HG03565 (cell line): Measurements from ENCODE around the gene NTSR1.

Experiments used
- ATAC-seq: cut with Tn5 transposase; IDR thresholded peaks from one replicate; pipeline ENCODE4 v1.9.1; 2021; ENCODE audit warnings: mild to moderate bottlenecking, moderate library complexity; ENCODE audit not compliant: unreplicated experiment

Gene NTSR1

DNA sequence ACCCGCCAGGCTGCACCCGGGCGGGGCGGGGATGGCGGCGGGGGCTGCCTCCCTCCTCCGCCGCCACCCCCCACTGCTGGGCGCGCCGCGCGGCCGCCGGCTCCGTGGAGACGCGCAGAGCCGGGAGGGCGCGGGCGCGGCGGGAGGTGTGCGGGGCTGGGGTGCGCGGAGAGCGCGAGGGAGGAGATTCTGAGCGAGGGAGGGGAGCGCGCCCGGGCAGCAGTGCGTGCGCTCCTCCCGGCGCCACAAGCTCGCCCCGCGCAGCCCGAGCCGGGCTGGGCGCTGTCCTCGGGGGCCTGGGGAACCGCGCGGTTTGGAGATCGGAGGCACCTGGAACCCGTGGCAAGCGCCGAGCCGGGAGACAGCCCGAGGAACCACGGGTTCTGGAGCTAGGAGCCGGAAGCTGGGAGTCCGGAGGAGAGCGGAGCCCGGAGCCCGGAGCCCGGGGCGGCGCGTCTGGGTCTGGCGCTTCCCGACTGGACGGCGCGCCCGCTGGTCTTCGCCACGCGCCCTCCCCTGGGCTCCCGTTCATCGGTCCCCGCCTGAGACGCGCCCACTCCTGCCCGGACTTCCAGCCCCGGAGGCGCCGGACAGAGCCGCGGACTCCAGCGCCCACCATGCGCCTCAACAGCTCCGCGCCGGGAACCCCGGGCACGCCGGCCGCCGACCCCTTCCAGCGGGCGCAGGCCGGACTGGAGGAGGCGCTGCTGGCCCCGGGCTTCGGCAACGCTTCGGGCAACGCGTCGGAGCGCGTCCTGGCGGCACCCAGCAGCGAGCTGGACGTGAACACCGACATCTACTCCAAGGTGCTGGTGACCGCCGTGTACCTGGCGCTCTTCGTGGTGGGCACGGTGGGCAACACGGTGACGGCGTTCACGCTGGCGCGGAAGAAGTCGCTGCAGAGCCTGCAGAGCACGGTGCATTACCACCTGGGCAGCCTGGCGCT lies at the start of gene NTSR1:
Gene NTSR1, plus strand, starts transcription at position 246 of the 946 bp plus-strand sequence. Its CDS starts 372 bp downstream, at position 618.
- ATAC-seq, result no peak

DNA sequence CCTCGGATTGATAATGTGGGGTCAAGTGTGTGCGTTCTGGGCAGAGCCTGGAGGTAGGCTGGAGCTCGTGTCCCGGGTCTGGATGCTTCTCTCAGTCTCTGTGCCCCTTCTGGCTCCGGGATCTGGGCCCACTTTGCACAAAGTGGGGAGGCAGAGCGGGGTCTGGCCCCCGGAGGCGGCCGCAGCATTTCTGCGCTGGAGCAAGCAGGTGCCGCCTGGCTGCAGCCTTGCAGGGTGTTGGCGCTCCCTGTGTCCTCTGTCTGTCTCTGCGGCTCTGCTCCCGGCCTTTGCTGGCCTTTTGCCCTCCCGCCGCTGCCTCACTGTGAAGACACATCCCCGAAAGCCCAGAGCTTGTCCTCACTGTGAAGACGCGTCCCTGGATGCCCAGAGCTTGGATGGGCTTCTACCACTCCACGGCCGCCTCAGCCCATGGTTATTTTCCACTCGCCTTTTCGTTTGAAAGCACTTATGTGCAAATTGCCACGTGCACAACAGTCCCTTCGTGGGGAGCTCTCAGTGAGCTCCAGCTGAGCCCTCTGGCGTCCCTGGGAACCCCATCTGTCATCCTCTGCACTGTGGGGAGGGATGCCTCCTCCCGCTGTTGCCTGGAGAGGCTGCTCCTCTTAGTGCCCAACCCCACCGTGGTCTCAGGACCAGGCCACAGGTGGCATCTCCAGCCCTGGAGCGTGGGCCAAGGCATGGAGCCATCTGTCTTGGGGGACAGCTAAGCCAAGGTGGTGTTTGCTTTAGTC lies 49.0 kb upstream of the NTSR1 start:
- no peak for ATAC-seq

DNA sequence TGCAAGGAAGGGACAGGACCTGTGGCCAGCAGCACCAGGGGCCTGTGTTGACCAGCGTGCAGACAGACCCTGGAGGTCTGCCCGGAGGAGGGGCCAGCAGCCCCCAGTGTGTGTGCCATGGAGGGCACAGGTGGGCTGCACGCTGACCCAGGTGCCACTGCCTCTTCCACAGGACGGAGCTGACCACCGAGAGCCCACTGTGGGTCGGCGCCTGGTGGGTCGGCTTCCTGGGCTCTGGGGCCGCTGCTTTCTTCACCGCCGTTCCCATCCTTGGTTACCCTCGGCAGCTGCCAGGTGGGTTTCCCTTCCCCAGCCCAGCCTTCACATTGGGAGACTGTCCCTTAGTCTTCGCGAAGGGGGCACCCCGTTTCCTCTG lies 48.4 kb upstream of the NTSR1 start:
- no peak for ATAC-seq

DNA sequence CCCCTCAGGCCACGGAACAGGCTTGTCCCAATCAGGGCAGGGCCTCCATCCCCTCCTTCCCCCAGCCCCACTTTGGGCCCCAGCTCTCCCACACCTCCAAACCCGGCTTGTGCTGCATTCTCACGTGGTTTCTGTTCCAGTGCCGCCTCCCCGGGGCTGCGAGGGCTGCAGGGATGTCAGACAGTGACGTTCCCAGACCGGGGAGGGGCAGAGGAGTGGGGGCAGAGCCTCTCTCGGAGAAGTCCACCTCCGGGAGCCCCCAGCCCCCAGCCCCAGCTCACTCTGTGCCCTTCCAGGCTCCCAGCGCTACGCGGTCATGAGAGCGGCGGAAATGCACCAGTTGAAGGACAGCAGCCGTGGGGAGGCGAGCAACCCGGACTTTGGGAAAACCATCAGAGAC lies 47.9 kb upstream of the NTSR1 start:
- no peak for ATAC-seq

DNA sequence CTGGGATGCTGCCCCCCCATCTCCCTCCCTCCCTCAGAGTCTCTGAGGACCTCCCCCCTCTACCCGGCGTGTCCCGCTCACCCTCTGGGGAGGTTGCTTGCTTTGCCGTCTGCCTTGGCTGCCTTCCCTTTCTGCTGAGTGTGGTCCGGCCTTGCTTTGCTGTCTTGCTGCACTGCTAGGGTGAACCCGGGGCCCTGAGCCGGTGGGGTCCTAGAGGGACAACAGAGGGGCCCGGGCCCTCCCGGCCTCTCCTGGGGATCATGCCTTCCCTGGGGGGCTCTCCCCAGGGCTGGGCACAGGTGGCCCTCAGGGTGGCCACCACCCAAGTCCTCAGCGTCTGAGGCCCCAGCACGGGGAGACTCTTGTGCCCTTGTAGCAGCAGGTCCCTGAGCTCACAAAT lies 47.0 kb upstream of the NTSR1 start:
- ATAC-seq, result no peak

DNA sequence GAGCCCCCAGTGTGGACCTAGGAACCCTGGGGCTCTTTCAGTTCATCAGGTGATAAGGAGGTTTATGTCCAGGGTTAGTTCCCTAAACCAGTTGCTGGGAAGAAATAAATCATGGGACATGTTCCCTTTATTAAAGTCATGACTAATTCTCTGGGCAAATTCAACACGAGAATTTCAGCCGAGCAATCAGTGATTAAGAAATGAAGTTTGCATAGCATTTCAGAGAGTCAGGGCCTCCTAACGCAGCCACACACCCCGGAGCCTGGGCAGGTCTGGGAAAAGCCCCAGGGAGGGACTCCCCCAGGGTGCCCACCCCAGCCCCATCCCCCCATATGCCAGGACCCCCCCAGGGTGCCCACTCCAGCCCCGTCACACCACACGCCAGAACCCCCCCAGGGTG lies 46.2 kb upstream of the NTSR1 start:
- ATAC-seq, result no peak

DNA sequence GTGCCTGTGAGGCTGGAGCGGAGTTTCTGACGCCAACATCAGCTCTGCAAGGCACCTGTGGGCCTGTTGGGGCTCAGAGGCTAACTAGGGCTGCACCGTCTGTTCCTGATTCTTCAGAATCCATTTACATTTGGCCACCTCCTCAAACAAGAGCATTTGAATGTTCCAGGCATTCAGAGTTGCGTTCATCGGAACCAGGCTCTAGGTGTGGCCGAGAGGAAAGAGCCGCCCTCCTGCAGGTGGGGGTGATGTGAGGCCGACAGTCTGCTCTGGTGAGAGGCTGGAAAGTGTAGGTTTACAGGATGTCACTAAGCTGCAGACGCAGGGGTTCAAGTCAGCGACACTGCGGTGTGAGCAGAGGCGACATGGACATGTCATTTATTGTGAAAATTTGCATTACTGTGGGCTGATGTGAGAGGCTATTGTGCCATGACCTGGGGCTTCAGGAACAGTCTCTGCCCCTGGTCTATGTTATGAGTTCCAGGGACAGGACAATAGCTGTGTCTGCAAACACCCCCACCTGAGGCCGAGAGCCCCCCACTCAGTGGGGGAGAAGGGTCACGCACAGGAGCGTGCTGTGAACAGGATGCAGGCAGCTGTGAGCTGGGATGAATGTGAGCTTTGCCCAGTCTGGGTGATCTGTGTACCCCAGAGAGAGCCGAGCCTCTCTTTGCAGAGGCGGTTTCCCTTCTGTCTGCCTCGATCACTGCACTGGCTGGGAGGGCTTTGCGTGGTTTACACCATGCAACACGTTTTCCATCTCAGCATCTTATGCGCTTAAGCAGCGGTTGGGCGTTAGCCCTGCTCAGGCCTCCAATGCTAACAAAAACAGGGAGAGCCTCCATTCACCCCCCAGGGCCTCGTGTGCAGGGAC lies 45.3 kb upstream of the NTSR1 start:
- no peak for ATAC-seq

DNA sequence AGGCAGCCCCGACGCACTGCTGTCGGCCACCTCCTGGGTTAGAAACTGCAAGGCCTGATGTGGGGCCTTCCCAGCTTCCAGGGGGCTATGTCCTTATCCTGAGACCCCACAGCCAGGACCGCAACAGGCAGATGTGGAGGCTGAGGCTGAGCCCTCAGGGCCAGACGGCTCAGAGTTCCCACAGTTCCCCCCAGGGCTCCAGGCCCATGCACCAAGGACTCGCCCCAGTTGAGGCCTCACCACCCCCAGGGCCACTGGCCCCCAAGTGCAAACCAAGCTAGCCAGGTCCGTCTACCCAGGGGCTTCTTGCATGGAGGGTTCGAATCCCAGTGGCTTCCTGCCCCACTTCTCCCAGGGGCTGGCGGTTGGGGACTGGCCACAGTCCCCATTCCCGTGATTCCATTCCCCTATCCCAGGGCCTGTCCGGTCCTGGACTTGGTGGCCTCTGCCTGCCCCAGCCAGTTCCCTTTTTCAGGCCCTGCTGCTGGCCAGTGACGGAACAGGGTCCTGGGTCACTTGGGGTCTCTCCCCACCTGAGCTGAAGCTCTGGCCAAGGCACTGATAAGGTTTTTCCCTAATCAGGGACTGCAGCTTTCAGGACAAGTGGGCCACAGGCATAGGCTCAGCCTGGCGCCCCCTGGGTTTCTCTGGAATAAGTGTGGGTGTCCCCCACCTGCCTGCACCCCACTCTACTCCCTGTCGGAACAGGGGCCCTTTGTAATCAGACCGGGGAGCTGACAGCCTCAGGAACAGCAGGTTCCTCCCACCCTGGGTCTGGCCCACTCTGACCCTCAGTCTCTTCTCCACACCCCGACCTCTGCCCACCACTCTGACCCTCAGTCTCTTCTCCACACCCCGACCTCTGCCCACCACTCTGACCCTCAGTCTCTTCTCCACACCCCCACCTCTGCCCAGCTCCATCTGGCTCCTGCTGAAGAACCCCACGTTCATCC lies 44.3 kb upstream of the NTSR1 start:
- no peak for ATAC-seq

DNA sequence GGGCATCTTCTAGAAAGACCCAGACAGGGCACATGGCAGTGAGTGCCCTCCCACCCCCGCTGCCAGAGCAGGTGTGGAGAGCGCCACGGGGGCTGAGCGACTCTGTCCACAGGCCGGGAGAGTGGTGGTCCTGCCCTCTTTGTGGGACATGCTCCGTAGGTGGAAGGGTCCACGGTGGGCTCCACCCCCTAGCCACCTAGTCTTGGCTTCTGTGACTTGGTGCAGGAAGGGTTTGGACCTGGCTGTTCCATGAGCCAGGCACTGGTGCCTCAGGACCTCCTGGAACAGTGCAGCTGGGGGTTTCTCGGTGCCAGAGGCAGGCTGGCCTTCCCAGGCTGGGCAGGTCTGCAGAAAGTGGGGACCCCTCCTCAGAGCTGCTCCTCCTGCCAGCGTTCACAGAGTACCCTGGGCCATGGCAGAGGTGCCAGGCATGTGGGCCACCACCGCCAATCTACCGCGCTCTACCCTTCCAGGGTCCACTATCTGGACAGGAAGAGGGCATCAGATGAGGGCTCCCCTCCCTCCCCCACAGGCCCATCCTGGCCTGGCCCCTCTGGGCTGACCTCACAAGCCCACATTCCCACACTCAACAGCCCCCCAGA lies 43.4 kb upstream of the NTSR1 start:
- ATAC-seq, result no peak

DNA sequence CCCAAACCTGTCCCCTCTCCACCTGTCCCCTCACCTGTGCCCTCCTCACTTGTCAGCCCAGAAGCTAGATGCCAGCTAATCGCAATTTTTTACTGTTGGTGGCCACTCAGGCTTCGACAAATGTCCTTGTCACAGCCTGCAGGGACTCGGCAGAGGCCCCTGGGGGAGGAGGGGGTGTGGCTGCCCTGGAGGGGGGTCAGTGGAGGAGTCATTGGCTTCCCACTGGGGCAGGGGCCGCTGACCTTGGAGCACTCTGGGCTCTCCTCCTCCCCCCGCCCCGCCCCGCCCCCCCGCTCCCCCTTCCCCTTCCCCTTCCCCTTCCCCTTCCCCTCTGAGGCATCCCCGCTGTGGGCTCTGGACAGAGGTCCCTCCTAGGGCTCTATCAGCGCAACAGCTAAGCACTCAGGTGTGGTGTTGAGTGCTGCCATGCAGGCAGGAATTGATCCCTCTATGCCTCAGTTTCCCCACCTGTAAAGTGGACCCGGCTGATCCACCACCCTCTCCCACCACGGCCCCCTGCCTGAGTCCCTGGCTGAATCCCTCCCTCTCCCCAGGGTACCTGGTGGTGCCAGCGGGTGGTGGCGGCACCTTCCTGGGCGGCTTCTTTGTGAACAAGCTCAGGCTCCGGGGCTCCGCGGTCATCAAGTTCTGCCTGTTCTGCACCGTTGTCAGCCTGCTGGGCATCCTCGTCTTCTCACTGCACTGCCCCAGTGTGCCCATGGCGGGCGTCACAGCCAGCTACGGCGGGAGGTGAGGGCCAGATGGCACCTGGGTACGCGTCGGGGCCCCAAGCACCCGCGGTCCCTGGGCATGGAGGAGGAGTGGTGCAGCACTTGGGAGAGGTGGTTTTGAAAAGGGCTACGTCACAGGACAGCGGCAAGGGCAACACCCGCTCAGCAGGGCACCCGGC lies 42.6 kb upstream of the NTSR1 start:
- ATAC-seq, result no peak

DNA sequence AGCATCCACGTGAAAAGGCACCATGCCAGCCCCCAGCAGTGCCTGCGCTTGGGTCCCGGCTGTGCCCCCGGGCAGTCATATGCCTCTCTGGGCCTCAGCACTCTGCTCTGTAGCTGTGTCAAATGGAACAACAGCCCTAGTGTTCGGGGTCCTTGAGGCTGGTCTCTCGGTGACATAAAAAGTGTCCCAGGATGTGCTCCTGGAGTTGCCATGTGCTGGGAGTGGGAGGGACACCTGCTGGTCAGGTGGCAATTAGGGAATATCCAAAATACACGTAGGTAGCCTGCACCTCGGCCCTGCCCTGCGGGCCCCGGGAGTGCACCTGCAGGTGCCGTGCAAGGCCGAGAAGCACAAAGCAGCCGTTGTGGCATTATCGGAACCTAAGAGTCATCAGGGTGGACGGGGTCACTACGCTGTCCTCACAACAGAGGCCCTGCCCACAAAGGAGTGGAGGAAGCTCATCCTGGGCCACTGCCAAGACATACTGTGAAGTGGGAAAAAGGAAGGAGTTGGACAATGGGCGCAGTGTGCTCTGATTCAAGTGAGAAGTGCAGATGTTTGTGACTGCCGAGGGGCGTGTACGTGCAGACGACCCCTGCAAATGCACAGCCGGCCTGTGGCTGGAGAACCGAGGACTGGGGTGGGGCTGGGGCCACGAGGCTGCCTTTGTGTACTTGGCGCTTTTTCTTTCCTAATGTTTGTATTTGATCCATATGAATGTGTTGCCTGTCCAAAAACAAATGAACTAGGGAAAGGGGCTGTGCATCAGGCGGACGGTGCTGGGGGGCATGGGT lies 41.7 kb upstream of the NTSR1 start:
- no peak for ATAC-seq

DNA sequence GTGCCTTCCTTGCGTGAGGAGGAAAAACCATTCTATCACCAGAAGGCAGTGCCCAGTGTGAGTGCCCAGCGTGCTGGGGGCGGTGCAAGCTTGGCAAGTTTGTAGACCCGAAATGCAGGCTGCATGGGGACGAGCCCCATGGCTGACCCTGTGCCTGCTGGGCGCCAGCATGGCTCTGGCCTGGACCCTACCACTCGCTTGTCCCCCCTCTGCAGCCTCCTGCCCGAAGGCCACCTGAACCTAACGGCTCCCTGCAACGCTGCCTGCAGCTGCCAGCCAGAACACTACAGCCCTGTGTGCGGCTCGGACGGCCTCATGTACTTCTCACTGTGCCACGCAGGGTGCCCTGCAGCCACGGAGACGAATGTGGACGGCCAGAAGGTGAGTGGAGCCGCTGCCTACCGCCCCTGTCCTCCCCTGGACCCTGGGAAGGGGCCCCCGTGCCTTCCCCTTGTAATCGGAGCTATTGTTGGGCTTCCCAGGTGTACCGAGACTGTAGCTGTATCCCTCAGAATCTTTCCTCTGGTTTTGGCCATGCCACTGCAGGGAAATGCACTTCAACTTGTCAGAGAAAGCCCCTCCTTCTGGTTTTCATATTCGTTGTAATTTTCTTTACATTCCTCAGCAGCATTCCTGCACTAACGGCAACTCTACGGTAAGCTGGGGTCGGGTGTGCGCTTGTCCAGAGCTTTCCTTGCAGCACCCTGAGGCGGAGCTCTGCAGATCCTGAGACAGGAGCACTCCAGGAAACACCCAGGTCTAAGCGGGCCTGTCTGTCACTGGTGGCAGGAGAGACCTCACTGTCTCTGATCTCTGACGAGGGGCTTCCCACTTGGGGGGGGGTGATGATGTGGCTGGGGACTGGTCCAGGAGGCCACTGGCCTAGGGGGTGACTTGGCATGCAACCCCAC lies 40.9 kb upstream of the NTSR1 start:
- no peak for ATAC-seq

DNA sequence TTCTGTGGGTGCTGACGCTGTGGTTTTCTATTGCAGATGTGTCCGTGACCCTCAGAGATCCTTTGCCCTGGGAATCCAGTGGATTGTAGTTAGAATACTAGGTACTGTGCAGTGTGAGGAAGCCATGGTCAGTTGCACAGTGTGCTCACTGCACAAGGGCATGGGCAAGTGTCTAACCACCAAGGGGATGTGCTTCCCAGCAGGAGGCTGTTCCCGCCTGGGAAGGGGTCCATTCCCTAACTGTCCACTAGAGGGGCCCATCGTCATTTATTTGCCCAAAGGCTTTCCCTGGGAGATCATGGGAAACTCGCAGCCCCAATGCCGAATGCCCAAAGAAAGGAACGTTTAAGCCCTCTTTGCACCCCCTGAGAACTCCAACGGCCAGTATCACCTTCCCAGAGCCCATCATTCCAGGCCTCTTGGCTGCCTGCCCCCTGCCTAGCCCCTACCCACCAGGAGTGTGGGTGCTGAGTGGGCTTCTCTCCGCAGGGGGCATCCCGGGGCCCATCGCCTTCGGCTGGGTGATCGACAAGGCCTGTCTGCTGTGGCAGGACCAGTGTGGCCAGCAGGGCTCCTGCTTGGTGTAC lies 40.1 kb upstream of the NTSR1 start:
- no peak for ATAC-seq

DNA sequence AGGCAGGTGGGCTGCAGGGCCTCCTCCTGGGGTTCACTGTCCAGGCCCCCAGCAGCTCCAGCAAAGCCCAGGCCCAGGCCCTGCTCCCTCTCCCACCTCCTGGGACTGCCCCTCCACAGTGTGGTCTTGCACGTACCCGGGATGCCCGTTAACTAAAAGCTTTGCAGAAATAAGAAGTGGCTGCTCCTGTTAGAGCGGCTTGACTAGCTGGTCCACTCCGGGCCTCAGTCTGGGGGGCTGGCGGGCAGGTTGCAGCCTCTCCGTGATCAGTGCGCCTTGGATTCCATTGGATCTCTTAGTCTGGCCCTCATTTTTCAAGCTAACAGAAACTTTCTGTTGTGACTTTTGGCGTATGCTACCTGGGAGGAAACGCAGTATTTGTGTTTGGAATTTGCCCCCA lies 39.4 kb upstream of the NTSR1 start:
- ATAC-seq, result no peak

DNA sequence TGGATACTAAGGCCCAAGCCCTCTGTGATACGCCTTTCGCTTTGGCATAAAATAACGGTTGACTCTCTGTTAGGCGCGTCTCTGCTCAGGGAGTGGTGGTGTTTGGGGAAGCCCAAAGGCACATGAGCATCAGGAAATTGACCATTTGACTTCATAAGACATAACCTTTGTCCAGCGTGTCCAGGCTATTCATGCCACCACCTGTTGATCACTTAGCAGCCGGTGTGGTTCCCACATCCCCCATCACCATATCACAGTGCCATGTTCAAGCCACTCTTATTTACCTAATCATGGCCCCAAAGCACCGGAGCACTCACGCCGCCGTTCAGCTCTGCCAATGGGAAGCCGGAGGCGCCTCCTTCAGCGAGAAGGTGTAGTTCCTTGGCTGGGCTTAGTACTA lies 38.5 kb upstream of the NTSR1 start:
- ATAC-seq, result no peak

DNA sequence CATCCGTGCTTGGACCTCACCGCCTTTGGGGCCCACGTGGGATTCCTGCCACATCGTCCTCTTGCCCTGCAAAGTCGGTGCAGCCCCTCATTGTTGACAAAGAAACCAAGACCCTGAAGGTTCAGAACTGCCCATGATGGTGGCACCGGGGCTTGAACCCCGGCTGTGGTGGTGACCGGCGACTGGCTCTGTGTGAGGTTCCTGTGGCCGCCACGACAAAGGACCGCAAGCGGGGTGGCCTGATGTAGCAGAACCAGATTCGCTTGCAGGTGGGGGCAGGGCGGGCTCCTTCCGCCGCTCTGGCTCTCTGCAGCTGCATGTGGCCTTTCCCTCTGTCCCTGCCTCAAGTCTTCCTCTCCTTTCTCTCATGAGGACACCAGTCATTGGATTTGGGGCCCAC lies 37.6 kb upstream of the NTSR1 start:
- no peak for ATAC-seq
